GM19025 (cell line): ENCODE measurements around the gene HASPIN.
A peak's percentile ranks its signal among the peaks of the same experiment; 100 is the strongest.

ENCODE experiments used
- ATAC-seq: cut with Tn5 transposase; IDR thresholded peaks from one replicate; pipeline ENCODE4 v1.9.1; 2021; ENCODE audit warnings: mild to moderate bottlenecking, low read depth, moderate library complexity; ENCODE audit not compliant: unreplicated experiment

Gene HASPIN

DNA sequence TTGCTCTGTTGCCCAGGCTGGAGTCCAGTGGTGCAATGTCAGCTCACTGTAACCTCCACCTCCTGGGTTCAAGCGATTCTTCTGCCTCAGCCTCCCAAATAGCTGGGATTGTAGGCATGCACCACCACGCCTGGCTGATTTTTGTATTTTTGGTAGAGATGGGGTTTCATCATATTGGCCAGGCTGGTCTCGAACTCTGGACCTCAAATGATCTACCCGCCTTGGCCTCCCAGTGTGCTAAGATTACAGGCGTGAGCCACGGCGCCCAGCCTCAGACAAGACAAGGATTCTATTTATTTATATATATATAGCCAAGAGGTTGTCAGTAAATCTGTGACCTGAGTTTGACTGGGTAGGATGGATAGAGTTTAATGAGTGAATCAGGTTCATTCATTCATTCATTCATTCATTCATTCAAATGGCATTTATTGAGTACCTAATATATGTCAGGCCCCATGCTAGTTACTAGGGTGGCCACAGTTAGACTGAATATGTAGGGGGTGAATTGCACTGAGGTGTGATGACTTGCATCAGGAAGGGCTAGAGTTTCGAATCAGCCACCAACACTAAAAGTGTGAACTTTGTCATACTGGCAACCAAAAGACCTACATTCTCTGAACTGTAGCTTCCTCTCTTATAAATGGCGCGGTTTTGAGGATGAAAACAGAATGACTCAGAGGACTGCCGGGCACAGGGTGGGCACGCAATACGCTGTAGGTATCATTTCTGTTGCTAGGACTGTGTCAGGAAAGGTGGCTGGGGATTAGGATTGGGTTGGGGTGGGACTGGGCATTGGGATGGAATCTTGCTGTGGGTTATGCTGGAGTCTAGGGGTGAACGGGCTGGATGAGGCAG, 39.4 kb downstream of the HASPIN start:
- peak; percentile 82 for ATAC-seq

DNA sequence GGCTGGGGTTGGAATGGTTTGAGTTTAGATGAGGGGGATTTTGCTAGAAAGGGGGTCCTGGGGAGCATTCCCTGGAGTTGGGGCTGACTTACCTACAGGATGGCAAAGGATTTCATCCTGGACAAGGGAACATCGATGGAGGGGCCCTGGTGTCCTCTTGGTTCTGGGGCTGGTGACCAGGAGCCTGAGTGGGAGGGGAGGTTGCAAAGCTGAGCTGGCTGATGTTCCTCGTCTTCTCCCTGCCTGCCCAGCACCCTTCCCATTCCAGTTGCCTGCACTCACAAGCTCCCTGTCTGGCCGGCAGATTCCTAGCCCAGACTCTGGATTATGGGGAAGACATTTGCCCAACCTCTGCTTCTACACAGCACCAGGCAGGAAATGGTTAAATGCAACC, 40.1 kb downstream of the HASPIN start:
- no peak for ATAC-seq

- no peak for ATAC-seq
These were observed 42.3 kb downstream of the HASPIN start for GRCh38 chr17:3765981-3766380.

- ATAC-seq = no peak
These were observed 43.1 kb downstream of the HASPIN start for GRCh38 chr17:3766779-3767178.

- ATAC-seq = no peak
These were observed 44.6 kb downstream of the HASPIN start for GRCh38 chr17:3768341-3768740.

- ATAC-seq = no peak
These were observed 45.1 kb downstream of the HASPIN start for GRCh38 chr17:3768769-3769168.

- no peak for ATAC-seq
These were observed 46.8 kb downstream of the HASPIN start for GRCh38 chr17:3770466-3770865.

GRCh38 chr17:3771140-3771539, 47.4 kb downstream of the HASPIN start:
- no peak for ATAC-seq

DNA sequence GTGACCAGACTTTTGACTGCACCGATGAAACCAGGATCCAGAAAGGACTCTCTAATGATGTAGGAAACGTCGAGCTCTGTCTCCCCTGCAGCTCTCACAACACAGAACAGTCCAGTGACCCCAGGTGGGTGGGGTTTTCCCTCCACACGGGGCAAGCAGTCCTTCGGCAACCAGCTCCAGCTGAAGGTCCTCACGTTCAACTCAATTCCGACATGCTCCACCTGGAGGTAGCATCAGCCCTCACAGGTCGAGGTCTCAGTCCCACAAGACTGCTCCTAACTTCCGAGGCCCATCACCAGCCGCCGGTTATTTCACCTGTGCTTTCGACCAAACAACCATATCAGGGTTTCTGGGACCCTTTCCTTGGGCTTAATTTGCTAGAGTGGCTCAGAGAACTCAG, 49.1 kb downstream of the HASPIN start:
- ATAC-seq = no peak

GRCh38 chr17:3773511-3773910, 49.8 kb downstream of the HASPIN start:
- ATAC-seq = no peak

GRCh38 chr17:3773966-3774365, 50.3 kb downstream of the HASPIN start:
- ATAC-seq = no peak
